Activated T-helper 1 cell treated with Interleukin-2 at 50 U/mL for 16 hours (primary cell): ENCODE results near the gene ESPL1.
A peak's percentile ranks its signal among the peaks of the same experiment; 100 is the strongest.
"Not testable (repeated sequence)": the region's sequence is repeated elsewhere in the genome, so short reads cannot be mapped to it uniquely, and the experiment has no call there.

Source experiments
- DNase-seq: peaks from one replicate; pipeline ENCODE4 v3.0.0-alpha.2; 2020; ENCODE audit warnings: low read depth

The ESPL1 gene

GRCh38 chr12:53259891-53260290 lies 8.2 kb upstream of the ESPL1 start:
- no peak for DNase-seq

DNA sequence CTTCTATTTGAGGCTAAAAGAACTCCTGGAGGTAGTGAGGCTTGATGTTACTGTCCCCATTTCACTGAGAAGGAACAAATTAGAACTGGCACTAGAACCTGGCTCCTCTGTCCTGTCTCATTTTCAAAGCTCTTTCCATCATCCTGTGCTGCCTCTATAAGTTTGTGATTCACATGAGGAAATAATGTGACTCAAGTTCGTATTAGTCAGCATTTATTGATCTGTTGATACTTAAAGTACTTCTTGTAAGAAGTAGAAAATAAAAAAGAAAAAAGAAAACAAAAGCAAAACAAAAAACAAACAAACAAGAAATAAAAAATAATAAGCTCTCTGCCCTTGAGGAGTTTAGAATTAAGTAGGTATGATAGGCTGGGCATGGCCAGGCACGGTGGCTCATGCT lies 2.3 kb upstream of the ESPL1 start:
- DNase-seq = no peak

GRCh38 chr12:53267306-53267998 lies 647 bp upstream of the ESPL1 start:
- DNase-seq = no peak

- DNase-seq = no peak
These were observed 797 bp downstream of the ESPL1 start for GRCh38 chr12:53268630-53269562.

GRCh38 chr12:53274445-53274844 lies 6.3 kb downstream of the ESPL1 start:
- no peak for DNase-seq

DNA sequence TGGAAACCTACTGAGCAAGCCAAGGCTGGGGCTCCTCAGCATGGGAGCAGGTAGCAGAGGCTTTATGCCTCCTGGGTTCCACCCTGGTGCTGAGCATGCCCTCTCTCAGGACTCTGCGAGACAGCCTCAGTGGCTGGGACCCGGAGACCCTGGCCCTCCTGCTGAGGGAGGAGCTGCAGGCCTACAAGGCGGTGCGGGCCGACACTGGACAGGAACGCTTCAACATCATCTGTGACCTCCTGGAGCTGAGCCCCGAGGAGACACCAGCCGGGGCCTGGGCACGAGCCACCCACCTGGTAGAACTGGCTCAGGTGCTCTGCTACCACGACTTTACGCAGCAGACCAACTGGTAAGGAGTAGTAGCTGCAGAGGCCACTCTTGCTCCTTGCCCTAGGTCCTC lies 8.4 kb downstream of the ESPL1 start:
- DNase-seq = no peak

DNA sequence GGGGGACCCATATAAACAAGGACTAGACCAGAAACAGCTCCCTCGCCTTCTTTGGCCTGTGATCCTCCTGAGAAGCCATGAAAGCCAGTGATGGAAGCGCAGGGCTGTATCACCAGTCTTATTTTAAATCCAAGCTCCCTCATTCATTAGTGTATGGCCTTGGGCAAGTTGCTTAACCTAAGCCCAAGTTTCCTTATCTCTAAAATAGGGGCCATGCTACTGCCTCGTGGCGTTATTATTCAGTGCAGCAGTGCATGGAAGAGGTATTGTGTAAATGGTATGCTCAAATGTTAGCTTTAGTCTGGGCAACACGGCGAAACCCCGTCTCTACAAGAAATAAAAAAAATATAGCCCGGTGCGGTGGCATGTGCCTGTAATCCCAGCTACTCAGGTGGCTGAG lies 9.9 kb downstream of the ESPL1 start:
- DNase-seq = no peak

DNA sequence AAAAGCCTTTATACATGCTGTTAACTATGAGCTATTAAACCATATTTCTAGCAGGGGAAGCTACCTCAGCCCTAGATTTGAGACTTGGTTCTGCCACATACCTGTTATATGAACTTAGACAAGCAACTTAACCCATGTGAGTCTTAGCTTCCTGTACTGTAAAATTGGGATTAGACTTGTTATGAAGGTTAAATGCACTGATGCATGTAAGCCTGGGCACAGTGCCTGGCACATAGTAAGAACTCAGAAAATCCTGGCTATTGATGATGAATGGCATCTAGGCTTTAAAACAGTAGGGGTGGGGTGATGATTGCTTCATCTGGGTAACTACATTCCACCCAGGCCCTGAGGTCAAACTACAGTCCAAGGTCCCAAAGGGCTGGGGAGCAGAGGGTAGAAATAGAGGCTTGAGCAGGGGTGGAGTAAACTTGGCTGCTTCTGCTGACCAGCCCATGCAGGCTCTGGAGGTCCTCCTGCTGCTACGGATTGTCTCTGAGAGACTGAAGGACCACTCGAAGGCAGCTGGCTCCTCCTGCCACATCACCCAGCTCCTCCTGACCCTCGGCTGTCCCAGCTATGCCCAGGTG lies 11.3 kb downstream of the ESPL1 start:
- no peak for DNase-seq

- DNase-seq = no peak
These were observed 11.9 kb downstream of the ESPL1 start for GRCh38 chr12:53279888-53280498.

GRCh38 chr12:53286448-53286847 lies 18.3 kb downstream of the ESPL1 start:
- no peak for DNase-seq

DNA sequence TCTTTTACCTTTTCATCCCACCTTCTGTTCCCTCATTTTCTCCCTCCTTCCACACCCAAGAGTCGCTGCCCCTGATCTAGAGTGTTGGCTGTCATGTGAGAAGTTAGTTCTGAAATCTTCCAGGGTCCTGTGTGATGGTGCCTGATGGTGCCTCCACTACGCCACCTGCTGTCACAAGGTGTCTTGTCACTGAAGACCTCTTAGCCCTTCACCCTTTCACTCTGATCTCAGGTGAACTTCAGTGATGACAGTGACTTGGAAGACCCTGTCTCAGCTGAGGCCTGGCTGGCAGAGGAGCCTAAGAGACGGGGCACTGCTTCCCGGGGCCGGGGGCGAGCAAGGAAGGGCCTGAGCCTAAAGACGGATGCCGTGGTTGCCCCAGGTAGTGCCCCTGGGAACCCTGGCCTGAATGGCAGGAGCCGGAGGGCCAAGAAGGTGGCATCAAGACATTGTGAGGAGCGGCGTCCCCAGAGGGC lies 19.7 kb downstream of the ESPL1 start:
- peak; percentile 50 for DNase-seq

DNA sequence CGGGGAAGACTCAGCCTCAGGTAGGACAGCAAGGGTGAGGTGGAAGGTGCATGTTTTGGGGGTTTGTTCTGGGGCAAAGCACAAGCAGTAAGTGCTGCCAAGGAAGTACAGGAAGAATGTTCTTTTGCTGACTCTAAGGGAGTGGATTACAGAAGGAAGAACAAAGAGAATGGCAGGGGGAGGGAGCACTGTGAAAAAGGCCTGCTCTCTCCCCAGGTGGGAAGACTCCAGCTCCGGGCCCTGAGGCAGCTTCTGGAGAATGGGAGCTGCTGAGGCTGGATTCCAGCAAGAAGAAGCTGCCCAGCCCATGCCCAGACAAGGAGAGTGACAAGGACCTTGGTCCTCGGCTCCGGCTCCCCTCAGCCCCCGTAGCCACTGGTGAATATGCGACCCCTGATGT lies 20.2 kb downstream of the ESPL1 start:
- no peak for DNase-seq

- no peak for DNase-seq
These were observed 21.8 kb downstream of the ESPL1 start for GRCh38 chr12:53289891-53290290.

DNA sequence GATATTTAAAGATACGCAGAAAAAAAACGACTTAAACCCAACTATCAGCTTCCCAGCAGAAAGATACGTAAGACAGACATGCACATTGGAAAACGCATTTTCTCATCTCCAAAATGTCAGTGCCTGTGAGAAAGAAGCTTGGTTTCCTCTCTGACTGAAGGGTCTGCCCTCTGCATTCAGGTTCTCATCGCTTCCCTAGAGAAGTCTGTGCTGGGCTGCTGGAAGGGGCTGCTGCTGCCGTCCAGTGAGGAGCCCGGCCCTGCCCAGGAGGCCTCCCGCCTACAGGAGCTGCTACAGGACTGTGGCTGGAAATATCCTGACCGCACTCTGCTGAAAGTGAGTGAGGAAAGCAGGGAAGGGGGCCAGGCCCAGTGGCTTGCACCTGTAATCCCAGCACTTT lies 22.6 kb downstream of the ESPL1 start:
- DNase-seq = no peak

- no peak for DNase-seq
These were observed 24.3 kb downstream of the ESPL1 start for GRCh38 chr12:53292426-53292825.

DNA sequence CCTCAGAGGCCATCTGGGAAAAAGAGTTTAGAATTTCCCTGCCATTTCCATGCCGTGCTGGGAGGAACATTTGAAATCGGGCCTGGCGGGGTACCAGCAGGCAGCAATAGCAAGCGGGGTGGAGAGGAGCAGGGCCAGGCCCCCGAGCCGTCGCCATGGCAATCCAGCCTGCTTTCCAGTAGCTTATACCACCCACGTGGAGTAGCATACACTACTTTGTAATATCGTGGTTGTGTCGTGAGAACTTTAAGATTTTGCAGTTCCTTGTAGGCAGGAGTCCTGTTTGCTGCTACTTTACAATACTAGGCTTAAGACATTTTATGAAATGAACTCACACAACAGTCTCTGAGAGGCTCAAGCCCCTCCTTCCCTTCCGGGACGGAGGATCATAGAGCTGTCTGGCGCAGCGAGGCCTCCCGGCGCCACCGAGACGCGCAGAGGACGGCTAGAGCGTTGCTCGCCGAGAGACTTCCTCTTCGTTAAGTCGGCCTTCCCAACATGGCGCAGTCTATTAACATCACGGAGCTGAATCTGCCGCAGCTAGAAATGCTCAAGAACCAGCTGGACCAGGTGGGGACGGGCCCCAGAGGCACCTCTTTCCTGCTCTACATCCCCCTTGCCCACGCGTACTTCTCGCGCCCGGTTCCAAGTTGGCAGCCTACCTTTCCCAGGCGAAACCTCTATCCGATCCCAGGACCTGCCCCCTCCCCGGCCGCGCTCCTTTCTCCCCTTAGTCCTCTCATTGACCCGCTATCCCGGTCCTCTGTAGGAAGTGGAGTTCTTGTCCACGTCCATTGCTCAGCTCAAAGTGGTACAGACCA lies 27.2 kb downstream of the ESPL1 start, which contains the start of gene PFDN5:
PFDN5 (plus strand) TSS at position 473 of the 821 bp plus-strand sequence; CDS start at position 499, 26 bp downstream.
- DNase-seq = peak; percentile 82

GRCh38 chr12:53295891-53296219 lies 27.8 kb downstream of the ESPL1 start:
- DNase-seq = no peak

GRCh38 chr12:53297106-53297505 lies 29.0 kb downstream of the ESPL1 start:
- DNase-seq = not testable (repeated sequence)

GRCh38 chr12:53298164-53298563 lies 30.1 kb downstream of the ESPL1 start:
- no peak for DNase-seq

DNA sequence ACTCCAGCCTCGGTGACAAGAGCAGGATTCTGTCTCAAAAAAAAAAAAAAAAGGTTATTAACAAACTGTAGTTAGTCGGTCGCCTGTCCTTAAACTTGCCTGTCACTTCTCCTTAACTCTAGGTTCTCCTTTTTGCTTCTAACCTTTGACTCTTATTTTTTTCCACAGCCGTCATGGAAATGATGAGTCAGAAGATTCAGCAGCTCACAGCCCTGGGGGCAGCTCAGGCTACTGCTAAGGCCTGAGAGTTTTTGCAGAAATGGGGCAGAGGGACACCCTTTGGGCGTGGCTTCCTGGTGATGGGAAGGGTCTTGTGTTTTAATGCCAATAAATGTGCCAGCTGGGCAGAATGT lies 31.0 kb downstream of the ESPL1 start:
- DNase-seq = no peak

GRCh38 chr12:53299454-53300180 lies 31.5 kb downstream of the ESPL1 start, which contains the start of gene MYG1:
TSS of gene MYG1 (plus strand) at chr12:53299695. CDS start at chr12:53299738, 43 bp downstream.
- DNase-seq = peak; percentile 74
